Epithelial cell of alveolus of lung (primary cell): ENCODE results near the gene SLC27A4. TPM values are rescaled to one million over a fixed set of nuclear protein-coding genes. Genes with fewer than 3 reads are reported as not detected.

Source experiments
- total RNA-seq: library from RNA; depleted of rRNA; stranded (reverse); fragments of >200 nt; gene quantifications from 2 replicates; pipeline ENCODE4 v1.2.1, GENCODE V29; 2015

The SLC27A4 gene
- total RNA-seq, result 16.4 and 26.8 TPM in 2 replicates

GRCh38 chr9:128339761-128340690 is at the start of gene SLC27A4:
Gene SLC27A4 (plus strand): TSS chr9:128340527. CDS start chr9:128343133, 2,606 bp downstream.

GRCh38 chr9:128322404-128323211 is 17.7 kb upstream of the SLC27A4 start, which contains the start of the genes COQ4 and TRUB2:
Gene COQ4 (plus strand): TSS chr9:128322839. CDS start chr9:128322859, 20 bp downstream.
Gene TRUB2 (minus strand): TSS chr9:128322447. CDS start chr9:128322408, 39 bp downstream.

GRCh38 chr9:128370752-128371629 is 30.7 kb downstream of the SLC27A4 start, which contains the start of gene URM1:
Gene URM1 (plus strand): TSS chr9:128371374. CDS start chr9:128371381, 7 bp downstream.

Other genes with a start within 250 kb of the SLC27A4 start
- 55.6 and 70.1 TPM in 2 replicates for gene PTGES2, start 212.8 kb upstream of the SLC27A4 start, total RNA-seq
- 1.8 TPM in 1 of 2 replicates, not detected in the other for gene LCN2, start 191.1 kb upstream of the SLC27A4 start, total RNA-seq
- gene BBLN, start 180.3 kb upstream of the SLC27A4 start, total RNA-seq, result 265 and 358 TPM in 2 replicates
- gene CIZ1, start 149.0 kb upstream of the SLC27A4 start, total RNA-seq, result 37.4 and 61.9 TPM in 2 replicates
- 8.7 and 23.2 TPM in 2 replicates for gene DNM1, start 137.1 kb upstream of the SLC27A4 start, total RNA-seq
- gene GOLGA2, start 64.5 kb upstream of the SLC27A4 start, total RNA-seq, result 77.1 and 120 TPM in 2 replicates
- gene SWI5, start 64.3 kb upstream of the SLC27A4 start, total RNA-seq, result 29.1 and 45.1 TPM in 2 replicates
- gene TRUB2, start 18.1 kb upstream of the SLC27A4 start, total RNA-seq, result 12.9 and 20.2 TPM in 2 replicates
- 34.3 and 59.9 TPM in 2 replicates for gene COQ4, start 17.7 kb upstream of the SLC27A4 start, total RNA-seq
- gene URM1, start 30.8 kb downstream of the SLC27A4 start, total RNA-seq, result 37.8 and 39.4 TPM in 2 replicates
- 99.9 and 144 TPM in 2 replicates for gene CERCAM, start 80.3 kb downstream of the SLC27A4 start, total RNA-seq
- gene ODF2, start 115.5 kb downstream of the SLC27A4 start, total RNA-seq, result 14.3 and 25.5 TPM in 2 replicates
- gene GLE1, start 164.2 kb downstream of the SLC27A4 start, total RNA-seq, result 27.0 and 27.8 TPM in 2 replicates
- gene SPTAN1, start 212.1 kb downstream of the SLC27A4 start, total RNA-seq, result 178 and 200 TPM in 2 replicates